Esophagus muscularis mucosa (tissue), 4 donors: Measurements from ENCODE around the gene POC1A. TPM values are rescaled to one million over a fixed set of nuclear protein-coding genes. Genes with fewer than 3 reads are reported as not detected.
A peak's percentile ranks its signal among the peaks of the same experiment; 100 is the strongest.

Experiments used
- DNase-seq: peaks from one replicate; pipeline ENCODE4 v3.0.0-alpha.2; 2017; ENCODE audit errors: extremely low spot score
- H3K27ac ChIP-seq, 4 donors: fragments of 200-600 bp; sonication (generic); replicated peaks in 1 of 4; 1 replicate in 3 of 4; 2 replicates in 1 of 4; pipeline ENCODE4 v1.5.1; 2016 to 2019; ENCODE audit warnings: mild to moderate bottlenecking in 1 of 4
- H3K27me3 ChIP-seq, 4 donors: fragments of 200-600 bp; sonication (generic); one replicate each; pipeline versions ENCODE4 v1.5.1 to v1.6.0; 2016 to 2019
- H3K36me3 ChIP-seq, 4 donors: fragments of 200-600 bp; sonication (generic); one replicate each; pipeline ENCODE4 v1.5.1; 2016 to 2019
- H3K4me1 ChIP-seq, 4 donors: fragments of 200-600 bp; sonication (generic); one replicate each; pipeline ENCODE4 v1.5.1; 2016 to 2019
- H3K4me3 ChIP-seq, 4 donors: fragments of 200-600 bp; sonication (generic); 1 replicate in 2 of 4; 2 replicates in 2 of 4; pipeline ENCODE4 v1.5.1; 2016 to 2019; ENCODE audit warnings: mild to moderate bottlenecking in 4 of 4, moderate library complexity in 1 of 4
- H3K9me3 ChIP-seq, 4 donors: fragments of 200-600 bp; sonication (generic); 1 replicate in 3 of 4; 2 replicates in 1 of 4; pipeline ENCODE4 v1.5.1; 2016 to 2019
- CTCF ChIP-seq, 3 experiments: fragments of 200-600 bp in 2 of 3; fragments of 450-650 bp in 1 of 3; sonication (generic) in 2 of 3; IDR thresholded peaks; one replicate each; pipeline ENCODE4 v1.5.1; 2017 to 2019; ENCODE audit warnings: antibody characterized with exemption in 3 of 3, mild to moderate bottlenecking in 2 of 3, moderate library complexity in 1 of 3
- EP300 ChIP-seq: sonication (generic); formaldehyde crosslinking; IDR thresholded peaks from one replicate; pipeline ENCODE4 v1.6.1; 2017; ENCODE audit warnings: antibody characterized with exemption
- POLR2A ChIP-seq: fragments of 450-650 bp; IDR thresholded peaks from one replicate; pipeline ENCODE4 v1.6.1; 2017; ENCODE audit warnings: antibody characterized with exemption, moderate library complexity, mild to moderate bottlenecking, low read depth
- POLR2AphosphoS5 ChIP-seq, 2 donors: sonication (generic); formaldehyde crosslinking; IDR thresholded peaks; one replicate each; pipeline ENCODE4 v1.6.1; 2017; ENCODE audit warnings: antibody characterized with exemption in 2 of 2
- WGBS: methylation state at CpG from one replicate; pipeline ENCODE4 v1.1.5; 2018; 5-methylcytosine and 5-hydroxymethylcytosine counted together
- intact Hi-C: fragments of 100-400 bp; cut with DNase I; formaldehyde crosslinking; loops from one replicate; pipeline ENCODE4 v1.15.1; 2023
- total RNA-seq, 4 donors: library from RNA; depleted of rRNA; stranded (reverse); fragments of >200 nt; gene quantifications; one replicate each; pipeline versions ENCODE4 v1.1.0 to v1.2.1, GENCODE V29; 2016

Gene POC1A
- total RNA-seq, 4 donors from 2014 or later = 0.71 to 2.1 (median 1.2) TPM

- Histone ChIP-seq H3K27ac (peak overlapping the region; percentile 82 to 92 (median 88)), H3K9me3 (no peaks in the 10 kb centered on the region), H3K36me3 (peaks cover 18 to 65% (median 48%) of the 10 kb centered on the region in 4 donors), H3K4me1 (peaks cover 77 to 86% (median 82%) of the 10 kb centered on the region in 4 donors), H3K4me3 (no peak overlapping the region), H3K27me3 (no peaks in the 10 kb centered on the region)
- TF ChIP-seq POLR2A (no peak), EP300 (no peak), POLR2AphosphoS5 (IDR thresholded peaks at IDR 0.05) (no peak), CTCF (IDR thresholded peaks at IDR 0.05) (no peak)
- WGBS = 87% methylated on average over 5 of the region's 8 CpGs
- no peak for DNase-seq
- intact Hi-C loops = loop anchor here (5.0 kb wide), 2 partner anchors 71 to 96 kb away; no protein-coding TSS in a partner anchor
Measured at GRCh38 chr3:52051444-52051843, 102.8 kb downstream of the POC1A start.

DNA sequence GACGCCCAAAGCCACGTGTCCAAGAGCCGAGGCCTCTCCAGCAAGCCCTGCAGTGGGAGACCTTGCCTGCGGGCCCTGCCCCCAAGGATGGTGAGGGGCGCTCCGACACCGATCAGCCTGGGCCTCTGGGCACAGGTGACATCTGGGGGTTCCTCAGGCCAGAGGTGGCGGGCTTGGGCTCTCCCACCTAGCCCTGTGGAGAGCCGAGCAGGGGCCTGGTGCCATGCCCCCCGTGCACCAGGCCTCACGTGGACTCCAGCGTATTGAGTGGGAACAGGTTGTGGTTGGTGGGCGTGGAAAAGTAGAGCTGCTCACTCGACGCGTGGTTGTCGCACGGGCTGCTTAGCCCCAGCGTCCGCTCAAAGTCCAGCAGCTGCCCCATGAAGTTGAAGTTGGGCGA is 103.7 kb downstream of the POC1A start:
- intact Hi-C loops = loop anchor here (5.0 kb wide), 2 partner anchors 72 to 97 kb away; no protein-coding TSS in a partner anchor
- WGBS = 83% methylated on average over 21 of the region's 21 CpGs
- DNase-seq = no peak
- Histone ChIP-seq H3K9me3 (no peaks in the 10 kb centered on the region), H3K4me1 (peaks cover 80 to 90% (median 86%) of the 10 kb centered on the region in 4 donors), H3K36me3 (peaks cover 18 to 65% (median 48%) of the 10 kb centered on the region in 4 donors), H3K27me3 (no peaks in the 10 kb centered on the region), H3K4me3 (no peak overlapping the region), H3K27ac (no peak overlapping the region)
- TF ChIP-seq EP300 (no peak), CTCF (IDR thresholded peaks at IDR 0.05) (no peak), POLR2A (no peak), POLR2AphosphoS5 (IDR thresholded peaks at IDR 0.05) (no peak)

- 72% methylated on average over 2 of the region's 2 CpGs for WGBS
- TF ChIP-seq POLR2A (no peak), POLR2AphosphoS5 (IDR thresholded peaks at IDR 0.05) (no peak), EP300 (no peak), CTCF (IDR thresholded peaks at IDR 0.05) (no peak)
- Histone ChIP-seq H3K9me3 (no peaks in the 10 kb centered on the region), H3K4me3 (no peak overlapping the region), H3K27ac (peak overlapping the region in 1 of 4 donors; percentile 27), H3K27me3 (no peaks in the 10 kb centered on the region), H3K4me1 (peaks cover 69 to 89% (median 75%) of the 10 kb centered on the region in 4 donors), H3K36me3 (peaks cover 18 to 65% (median 48%) of the 10 kb centered on the region in 4 donors)
- DNase-seq = no peak
- intact Hi-C loops = no loop called here
Measured at GRCh38 chr3:52049503-52049902, 104.7 kb downstream of the POC1A start.

DNA sequence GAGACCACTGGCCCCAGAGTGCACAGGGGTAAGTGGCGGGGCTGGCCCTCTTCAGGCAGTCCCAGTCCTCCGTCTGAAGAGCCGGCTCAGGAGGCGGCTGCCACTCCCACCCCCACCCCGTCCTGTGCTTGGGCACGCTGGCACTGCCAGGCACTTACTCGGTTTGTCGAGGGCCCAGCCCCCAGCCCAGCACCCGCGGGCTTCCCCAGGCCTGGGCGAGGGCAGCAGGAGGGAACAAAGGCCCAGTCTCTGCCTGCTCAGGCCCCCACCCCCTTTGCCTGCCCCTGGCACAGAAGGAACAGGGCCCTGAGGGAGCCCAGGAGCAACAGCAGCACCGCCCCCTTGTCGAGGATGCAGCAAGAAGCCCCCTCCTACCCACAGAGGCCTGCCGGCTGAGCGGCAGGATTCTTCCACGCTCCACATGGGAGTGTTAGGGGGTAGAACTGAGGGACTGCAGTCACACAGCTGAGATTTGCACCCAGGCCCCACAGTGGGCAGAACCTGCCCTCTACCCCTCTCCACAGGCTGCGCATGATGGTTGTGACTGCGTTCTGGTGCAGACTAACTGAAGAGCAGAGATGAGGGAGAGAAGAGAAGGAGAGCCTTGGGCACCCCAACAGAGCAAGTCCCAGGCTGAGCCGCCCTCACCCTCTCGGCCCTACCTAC is 106.8 kb downstream of the POC1A start:
- no peaks in the 10 kb centered on the region for H3K27me3 ChIP-seq
- DNase-seq = no peak
- intact Hi-C loops = no loop called here
- H3K27ac ChIP-seq = peak overlapping the region; percentile 48 to 60 (median 55)
- H3K4me3 ChIP-seq = no peak overlapping the region
- H3K36me3 ChIP-seq = peaks cover 18 to 50% (median 36%) of the 10 kb centered on the region in 4 donors
- no peak for TF ChIP-seq CTCF (IDR thresholded peaks at IDR 0.05)
- TF ChIP-seq POLR2A = no peak
- no peak for TF ChIP-seq POLR2AphosphoS5 (IDR thresholded peaks at IDR 0.05)
- TF ChIP-seq EP300 = no peak
- 84% methylated on average over 9 of the region's 20 CpGs for WGBS
- peaks cover 48 to 68% (median 54%) of the 10 kb centered on the region in 4 donors for H3K4me1 ChIP-seq
- H3K9me3 ChIP-seq = no peaks in the 10 kb centered on the region
